ENCODE data around the gene KRTAP2-1. TPM values are rescaled to one million over a fixed set of nuclear protein-coding genes. Genes with fewer than 3 reads are reported as not detected.
"Not testable (repeated sequence)": the region's sequence is repeated elsewhere in the genome, so short reads cannot be mapped to it uniquely, and the experiment has no call there.

The KRTAP2-1 gene
- total and polyA plus RNA-seq, 2 donors (not counting 1 experiment from before 2014, with no cell fraction given): not detected

DNA sequence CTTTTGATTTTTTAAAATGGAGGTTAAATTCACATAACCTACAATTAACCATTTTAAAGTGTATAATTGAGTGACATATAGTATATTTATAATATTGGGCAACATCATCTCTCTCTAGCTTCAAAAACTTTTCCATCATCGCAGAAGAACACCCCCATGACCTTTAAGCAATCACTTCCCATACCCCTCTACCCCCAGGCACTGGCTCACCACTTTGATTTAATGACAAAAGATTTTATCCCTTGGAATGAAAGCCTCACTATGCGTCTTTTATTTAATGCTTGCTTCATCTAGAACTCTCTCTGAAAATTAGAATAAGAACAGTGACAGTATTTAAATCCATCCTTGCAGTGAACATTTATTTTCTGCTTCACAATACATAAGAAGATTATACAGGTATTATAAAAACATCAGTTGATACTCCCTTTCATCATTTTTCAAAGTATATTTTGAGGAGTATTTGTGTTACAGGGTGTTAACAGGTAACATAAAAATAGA, 9.2 kb downstream of the KRTAP2-1 start:
- H3K9me3 ChIP-seq (ENCODE audit: control insufficient read depth, insufficient read depth, low read depth, low read length): no peaks in the 10 kb centered on the region
- no peaks in the 10 kb centered on the region for H3K79me2 ChIP-seq (ENCODE audit: control insufficient read depth, insufficient read depth, low read length)
- no peak overlapping the region for H2AFZ ChIP-seq (ENCODE audit: low read length)
- no peaks in the 10 kb centered on the region for H3K4me1 ChIP-seq (ENCODE audit: control insufficient read depth, extremely low read depth, insufficient read depth, low read length)
- no peaks in the 10 kb centered on the region for H4K20me1 ChIP-seq (ENCODE audit: control insufficient read depth, extremely low read depth, insufficient read depth, low read length)
- H3K4me2 ChIP-seq (ENCODE audit: extremely low read depth, insufficient read depth, low read length): no peak overlapping the region
- no peak overlapping the region for H3K9ac ChIP-seq (ENCODE audit: insufficient read depth, low read length)
- TF ChIP-seq EZH2 (IDR thresholded peaks at IDR 0.05; ENCODE audit: low read length, missing control alignments): no peak
- TF ChIP-seq, protein P1, sequence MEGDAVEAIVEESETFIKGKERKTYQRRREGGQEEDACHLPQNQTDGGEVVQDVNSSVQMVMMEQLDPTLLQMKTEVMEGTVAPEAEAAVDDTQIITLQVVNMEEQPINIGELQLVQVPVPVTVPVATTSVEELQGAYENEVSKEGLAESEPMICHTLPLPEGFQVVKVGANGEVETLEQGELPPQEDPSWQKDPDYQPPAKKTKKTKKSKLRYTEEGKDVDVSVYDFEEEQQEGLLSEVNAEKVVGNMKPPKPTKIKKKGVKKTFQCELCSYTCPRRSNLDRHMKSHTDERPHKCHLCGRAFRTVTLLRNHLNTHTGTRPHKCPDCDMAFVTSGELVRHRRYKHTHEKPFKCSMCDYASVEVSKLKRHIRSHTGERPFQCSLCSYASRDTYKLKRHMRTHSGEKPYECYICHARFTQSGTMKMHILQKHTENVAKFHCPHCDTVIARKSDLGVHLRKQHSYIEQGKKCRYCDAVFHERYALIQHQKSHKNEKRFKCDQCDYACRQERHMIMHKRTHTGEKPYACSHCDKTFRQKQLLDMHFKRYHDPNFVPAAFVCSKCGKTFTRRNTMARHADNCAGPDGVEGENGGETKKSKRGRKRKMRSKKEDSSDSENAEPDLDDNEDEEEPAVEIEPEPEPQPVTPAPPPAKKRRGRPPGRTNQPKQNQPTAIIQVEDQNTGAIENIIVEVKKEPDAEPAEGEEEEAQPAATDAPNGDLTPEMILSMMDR (conservative IDR thresholded peaks at IDR 0.05 in 1 of 2, IDR thresholded peaks at IDR 0.05 in 1 of 2; ENCODE audit: low read depth in 1 of 2, low read length in 2 of 2): no peak
- H3K27me3 ChIP-seq (ENCODE audit: control insufficient read depth, insufficient read depth, low read length): no peaks in the 10 kb centered on the region
- H3K27ac ChIP-seq (ENCODE audit: insufficient read depth, low read length): no peak overlapping the region
- H3K36me3 ChIP-seq (ENCODE audit: control insufficient read depth, insufficient read depth, low read length): no peaks in the 10 kb centered on the region
- no peak overlapping the region for H3K4me3 ChIP-seq (replicated peaks in 1 of 4; ENCODE audit: control extremely low read depth in 1 of 4, insufficient read depth in 1 of 4, low read depth in 3 of 4, low read length in 4 of 4)
- no peak for DNase-seq (ENCODE audit: low read depth in 2 of 2)

DNA sequence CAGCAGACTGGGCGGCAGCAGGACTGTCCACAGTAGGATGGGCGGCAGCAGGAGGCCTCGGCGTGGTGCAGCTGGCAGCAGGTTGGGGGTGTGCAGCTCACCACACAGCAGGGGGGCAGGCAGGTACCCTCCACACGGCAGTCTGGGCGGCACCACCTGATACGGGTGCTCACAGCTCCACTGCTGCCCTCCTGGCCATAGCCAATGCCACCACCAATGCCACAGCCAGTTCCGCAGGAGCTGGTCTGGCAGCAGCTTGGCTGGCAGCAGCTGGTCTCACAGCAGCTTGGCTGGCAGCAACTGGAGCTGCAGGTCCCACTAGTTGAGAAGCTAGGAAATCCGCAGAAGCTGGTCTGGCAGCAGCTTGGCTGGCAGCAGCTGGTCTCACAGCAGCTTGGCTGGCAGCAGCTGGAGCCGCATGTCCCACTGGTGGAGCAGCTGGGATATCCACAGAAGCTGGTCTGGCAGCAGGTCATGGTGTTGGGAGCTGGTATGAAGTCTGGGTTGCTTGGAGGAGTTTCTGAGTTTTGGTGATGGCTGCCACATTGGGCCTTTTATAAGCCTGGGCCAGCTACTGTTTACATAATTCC, 12.7 kb downstream of the KRTAP2-1 start, which contains the start of gene KRTAP1-3:
TSS of gene KRTAP1-3 (minus strand) at position 529 of the 590 bp plus-strand sequence. CDS start at position 476, 53 bp downstream.
- H3K9ac ChIP-seq (ENCODE audit: insufficient read depth, low read length): not testable (repeated sequence)

DNA sequence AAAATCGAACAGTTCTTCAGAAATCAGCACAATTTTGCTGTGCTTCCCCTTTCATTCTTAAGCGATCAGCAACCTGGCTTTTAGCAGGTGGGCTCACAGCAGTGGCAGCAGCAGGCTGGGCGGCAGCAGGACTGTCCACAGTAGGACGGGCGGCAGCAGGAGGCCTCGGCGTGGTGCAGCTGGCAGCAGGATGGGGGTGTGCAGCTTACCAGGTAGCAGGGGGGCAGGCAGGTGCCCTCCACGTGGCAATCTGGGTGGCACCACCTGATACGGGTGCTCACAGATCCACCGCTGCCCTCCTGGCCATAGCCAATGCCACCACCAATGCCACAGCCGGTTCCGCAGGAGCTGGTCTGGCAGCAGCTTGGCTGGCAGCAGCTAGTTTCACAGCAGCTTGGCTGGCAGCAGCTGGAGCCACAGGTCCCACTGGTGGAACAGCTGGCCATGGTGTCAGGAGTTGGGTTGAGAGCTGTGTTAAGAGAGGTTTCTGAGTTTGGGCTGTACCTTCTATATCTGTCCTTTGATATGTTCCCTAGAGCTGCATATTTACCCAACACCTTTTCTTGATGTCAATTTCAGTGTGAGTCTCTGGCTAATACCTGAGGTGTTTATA, 17.4 kb downstream of the KRTAP2-1 start, which contains the start of gene KRTAP1-4:
TSS of gene KRTAP1-4 (minus strand) at position 563 of the 613 bp plus-strand sequence. CDS start at position 446, 117 bp downstream.
- H3K79me2 ChIP-seq (ENCODE audit: control insufficient read depth, insufficient read depth, low read length): no peaks in the 10 kb centered on the region
- no peak within 1 kb of the TSS for H3K9ac ChIP-seq (ENCODE audit: insufficient read depth, low read length)
- no peak for DNase-seq (ENCODE audit: low read depth in 2 of 2)
- H3K4me2 ChIP-seq (ENCODE audit: extremely low read depth, insufficient read depth, low read length): no peak within 1 kb of the TSS
- H3K4me3 ChIP-seq (replicated peaks in 1 of 4; ENCODE audit: control extremely low read depth in 1 of 4, insufficient read depth in 1 of 4, low read depth in 3 of 4, low read length in 4 of 4): no peak within 1 kb of the TSS
- H3K27ac ChIP-seq (ENCODE audit: insufficient read depth, low read length): no peak within 1 kb of the TSS
- no peak within 1 kb of the TSS for H2AFZ ChIP-seq (ENCODE audit: low read length)
- peaks cover 6% of the 10 kb centered on the region for H3K4me1 ChIP-seq (ENCODE audit: control insufficient read depth, extremely low read depth, insufficient read depth, low read length)
- no peaks in the 10 kb centered on the region for H4K20me1 ChIP-seq (ENCODE audit: control insufficient read depth, extremely low read depth, insufficient read depth, low read length)
- no peaks in the 10 kb centered on the region for H3K27me3 ChIP-seq (ENCODE audit: control insufficient read depth, insufficient read depth, low read length)
- TF ChIP-seq EZH2 (IDR thresholded peaks at IDR 0.05; ENCODE audit: low read length, missing control alignments): no peak
- TF ChIP-seq, protein P1 (conservative IDR thresholded peaks at IDR 0.05 in 1 of 2, IDR thresholded peaks at IDR 0.05 in 1 of 2; ENCODE audit: low read depth in 1 of 2, low read length in 2 of 2): no peak
- H3K36me3 ChIP-seq (ENCODE audit: control insufficient read depth, insufficient read depth, low read length): no peaks in the 10 kb centered on the region
- H3K9me3 ChIP-seq (ENCODE audit: control insufficient read depth, insufficient read depth, low read depth, low read length): no peaks in the 10 kb centered on the region

More for the DNA sequence above, 12.7 kb downstream of the KRTAP2-1 start, which contains the start of gene KRTAP1-3:
- H3K27ac ChIP-seq (ENCODE audit: insufficient read depth, low read length); DNase-seq (ENCODE audit: low read depth in 2 of 2); H3K36me3 ChIP-seq (ENCODE audit: control insufficient read depth, insufficient read depth, low read length); H2AFZ ChIP-seq (ENCODE audit: low read length); H3K4me3 ChIP-seq (replicated peaks in 1 of 4; ENCODE audit: control extremely low read depth in 1 of 4, insufficient read depth in 1 of 4, low read depth in 3 of 4, low read length in 4 of 4); H3K27me3 ChIP-seq (ENCODE audit: control insufficient read depth, insufficient read depth, low read length); H3K4me2 ChIP-seq (ENCODE audit: extremely low read depth, insufficient read depth, low read length); H3K79me2 ChIP-seq (ENCODE audit: control insufficient read depth, insufficient read depth, low read length); H3K4me1 ChIP-seq (ENCODE audit: control insufficient read depth, extremely low read depth, insufficient read depth, low read length); H3K9me3 ChIP-seq (ENCODE audit: control insufficient read depth, insufficient read depth, low read depth, low read length); H4K20me1 ChIP-seq (ENCODE audit: control insufficient read depth, extremely low read depth, insufficient read depth, low read length): not testable (repeated sequence)
